Measurements from ENCODE around the gene CEBPE.

The CEBPE gene

GRCh38 chr14:23090254-23090636 lies 28.8 kb downstream of the CEBPE start:
- no peak for DNase-seq (ENCODE audit: low read depth in 1 of 2, low spot score in 1 of 2)
- in situ Hi-C loops (cut with HindIII; ENCODE audit: low pct_unique_long_range_greater_than_20kb, low sequenced_read_pairs): no loop called here
- no peak for TF ChIP-seq JUND (IDR thresholded peaks at IDR 0.05; ENCODE audit: low read depth)

GRCh38 chr14:23089498-23090253 lies 29.4 kb downstream of the CEBPE start:
- no peak for DNase-seq (ENCODE audit: low read depth in 1 of 2, low spot score in 1 of 2)
- in situ Hi-C loops (cut with HindIII; ENCODE audit: low pct_unique_long_range_greater_than_20kb, low sequenced_read_pairs): no loop called here
- TF ChIP-seq JUND (IDR thresholded peaks at IDR 0.05; ENCODE audit: low read depth): no peak

GRCh38 chr14:23086565-23086964 lies 32.5 kb downstream of the CEBPE start:
- DNase-seq (ENCODE audit: low read depth in 1 of 2, low spot score in 1 of 2): no peak
- no peak for TF ChIP-seq JUND (IDR thresholded peaks at IDR 0.05; ENCODE audit: low read depth)
- in situ Hi-C loops (cut with HindIII; ENCODE audit: low pct_unique_long_range_greater_than_20kb, low sequenced_read_pairs): no loop called here

GRCh38 chr14:23085458-23085857 lies 33.6 kb downstream of the CEBPE start:
- DNase-seq (ENCODE audit: low read depth in 1 of 2, low spot score in 1 of 2): no peak
- no peak for TF ChIP-seq JUND (IDR thresholded peaks at IDR 0.05; ENCODE audit: low read depth)
- in situ Hi-C loops (cut with HindIII; ENCODE audit: low pct_unique_long_range_greater_than_20kb, low sequenced_read_pairs): no loop called here

- in situ Hi-C loops (cut with HindIII; ENCODE audit: low pct_unique_long_range_greater_than_20kb, low sequenced_read_pairs): no loop called here
- no peak for TF ChIP-seq JUND (IDR thresholded peaks at IDR 0.05; ENCODE audit: low read depth)
Observed at GRCh38 chr14:23080474-23080873, 38.6 kb downstream of the CEBPE start.

GRCh38 chr14:23079716-23080115 lies 39.3 kb downstream of the CEBPE start:
- no peak for TF ChIP-seq JUND (IDR thresholded peaks at IDR 0.05; ENCODE audit: low read depth)
- in situ Hi-C loops (cut with HindIII; ENCODE audit: low pct_unique_long_range_greater_than_20kb, low sequenced_read_pairs): no loop called here
- no peak for DNase-seq (ENCODE audit: low read depth in 1 of 2, low spot score in 1 of 2)

More at GRCh38 chr14:23080474-23080873, 38.6 kb downstream of the CEBPE start:
- DNase-seq (ENCODE audit: low read depth in 1 of 2, low spot score in 1 of 2): no peak

- in situ Hi-C loops (cut with HindIII; ENCODE audit: low pct_unique_long_range_greater_than_20kb, low sequenced_read_pairs): no loop called here
- no peak for TF ChIP-seq JUND (IDR thresholded peaks at IDR 0.05; ENCODE audit: low read depth)
- DNase-seq (ENCODE audit: low read depth in 1 of 2, low spot score in 1 of 2): no peak
Observed at GRCh38 chr14:23078692-23079116, 40.4 kb downstream of the CEBPE start.

GRCh38 chr14:23077962-23078361 lies 41.1 kb downstream of the CEBPE start:
- no peak for TF ChIP-seq JUND (IDR thresholded peaks at IDR 0.05; ENCODE audit: low read depth)
- no peak for DNase-seq (ENCODE audit: low read depth in 1 of 2, low spot score in 1 of 2)
- in situ Hi-C loops (cut with HindIII; ENCODE audit: low pct_unique_long_range_greater_than_20kb, low sequenced_read_pairs): no loop called here

GRCh38 chr14:23076785-23077408 lies 42.2 kb downstream of the CEBPE start:
- TF ChIP-seq JUND (IDR thresholded peaks at IDR 0.05; ENCODE audit: low read depth): no peak
- in situ Hi-C loops (cut with HindIII; ENCODE audit: low pct_unique_long_range_greater_than_20kb, low sequenced_read_pairs): no loop called here
- peak in 1 of 2 experiments; percentile 30 for DNase-seq (ENCODE audit: low read depth in 1 of 2, low spot score in 1 of 2)

GRCh38 chr14:23074906-23075305 lies 44.1 kb downstream of the CEBPE start:
- no peak for TF ChIP-seq JUND (IDR thresholded peaks at IDR 0.05; ENCODE audit: low read depth)

GRCh38 chr14:23071921-23072539 lies 47.0 kb downstream of the CEBPE start:
- in situ Hi-C loops (cut with HindIII; ENCODE audit: low pct_unique_long_range_greater_than_20kb, low sequenced_read_pairs): no loop called here

More at GRCh38 chr14:23074906-23075305, 44.1 kb downstream of the CEBPE start:
- DNase-seq (ENCODE audit: low read depth in 1 of 2, low spot score in 1 of 2): no peak
- in situ Hi-C loops (cut with HindIII; ENCODE audit: low pct_unique_long_range_greater_than_20kb, low sequenced_read_pairs): no loop called here

GRCh38 chr14:23071244-23071920 lies 47.7 kb downstream of the CEBPE start:
- DNase-seq (ENCODE audit: low read depth in 1 of 2, low spot score in 1 of 2): peak in 1 of 2 experiments; percentile 88
- TF ChIP-seq JUND (IDR thresholded peaks at IDR 0.05; ENCODE audit: low read depth): no peak
- in situ Hi-C loops (cut with HindIII; ENCODE audit: low pct_unique_long_range_greater_than_20kb, low sequenced_read_pairs): no loop called here

More at GRCh38 chr14:23071921-23072539, 47.0 kb downstream of the CEBPE start:
- no peak for TF ChIP-seq JUND (IDR thresholded peaks at IDR 0.05; ENCODE audit: low read depth)
- DNase-seq (ENCODE audit: low read depth in 1 of 2, low spot score in 1 of 2): peak in 1 of 2 experiments; percentile 89
